Stomach smooth muscle (tissue), 2 donors: Measurements from ENCODE around the gene SPATA9.
A peak's percentile ranks its signal among the peaks of the same experiment; 100 is the strongest.
"Not testable (repeated sequence)": the region's sequence is repeated elsewhere in the genome, so short reads cannot be mapped to it uniquely, and the experiment has no call there.

Experiments used
- H3K27ac ChIP-seq: one replicate; pipeline ENCODE4 v1.7.0; 2013; ENCODE audit warnings: mild to moderate bottlenecking, low read length, inconsistent platforms
- H3K27me3 ChIP-seq, 2 donors: one replicate each; pipeline ENCODE4 v1.7.0; 2013; ENCODE audit warnings: low read length in 2 of 2; ENCODE audit not compliant: insufficient read depth in 2 of 2, control insufficient read depth in 1 of 2
- H3K36me3 ChIP-seq, 2 donors: one replicate each; pipeline ENCODE4 v1.7.0; 2013; ENCODE audit warnings: low read length in 2 of 2; ENCODE audit not compliant: control insufficient read depth in 2 of 2, insufficient read depth in 2 of 2
- H3K4me1 ChIP-seq: one replicate; pipeline ENCODE4 v1.7.0; 2013; ENCODE audit warnings: low read length; ENCODE audit not compliant: control insufficient read depth, insufficient read depth
- H3K4me3 ChIP-seq, 2 donors: one replicate each; pipeline ENCODE4 v1.7.0; 2013; ENCODE audit warnings: low read length in 2 of 2
- H3K9ac ChIP-seq, 2 donors: one replicate each; pipeline ENCODE4 v1.7.0; 2013; ENCODE audit warnings: low read length in 2 of 2, mild to moderate bottlenecking in 1 of 2
- H3K9me3 ChIP-seq, 2 donors: one replicate each; pipeline ENCODE4 v1.7.0; 2013; ENCODE audit warnings: low read length in 2 of 2; ENCODE audit not compliant: control insufficient read depth in 2 of 2
- donor health status: healthy.
- donor health status: Pancreatic carcinoma.

The SPATA9 gene

GRCh38 chr5:95655575-95655974, 27.2 kb downstream of the SPATA9 start:
- H3K36me3 ChIP-seq: peaks cover 0 to 2% of the 10 kb centered on the region in 2 donors
- H3K4me1 ChIP-seq: no peaks in the 10 kb centered on the region
- no peak overlapping the region for H3K4me3 ChIP-seq
- H3K9me3 ChIP-seq: no peaks in the 10 kb centered on the region
- H3K27me3 ChIP-seq: no peaks in the 10 kb centered on the region
- H3K27ac ChIP-seq: no peak overlapping the region
- H3K9ac ChIP-seq: no peak overlapping the region

GRCh38 chr5:95654196-95654595, 28.6 kb downstream of the SPATA9 start:
- Histone ChIP-seq H3K27me3 (no peaks in the 10 kb centered on the region), H3K27ac (no peak overlapping the region), H3K9me3 (no peaks in the 10 kb centered on the region), H3K4me3 (no peak overlapping the region), H3K4me1 (no peaks in the 10 kb centered on the region), H3K36me3 (peaks cover 0 to 2% of the 10 kb centered on the region in 2 donors), H3K9ac (no peak overlapping the region)

GRCh38 chr5:95652849-95653248, 29.9 kb downstream of the SPATA9 start:
- Histone ChIP-seq H3K36me3 (peaks cover 0 to 2% of the 10 kb centered on the region in 2 donors), H3K4me3 (no peak overlapping the region), H3K4me1 (no peaks in the 10 kb centered on the region), H3K9me3 (no peaks in the 10 kb centered on the region), H3K27ac (no peak overlapping the region), H3K27me3 (no peaks in the 10 kb centered on the region), H3K9ac (no peak overlapping the region)

- Histone ChIP-seq H3K27me3 (no peaks in the 10 kb centered on the region), H3K36me3 (peaks cover 0 to 2% of the 10 kb centered on the region in 2 donors), H3K27ac (no peak overlapping the region), H3K9me3 (no peaks in the 10 kb centered on the region), H3K9ac (no peak overlapping the region), H3K4me1 (no peaks in the 10 kb centered on the region), H3K4me3 (no peak overlapping the region)
Measured at GRCh38 chr5:95649842-95650620, 32.8 kb downstream of the SPATA9 start.

GRCh38 chr5:95649274-95649673, 33.5 kb downstream of the SPATA9 start:
- Histone ChIP-seq H3K4me1 (no peaks in the 10 kb centered on the region), H3K9me3 (no peaks in the 10 kb centered on the region), H3K4me3 (no peak overlapping the region), H3K27me3 (no peaks in the 10 kb centered on the region), H3K27ac (no peak overlapping the region), H3K9ac (no peak overlapping the region), H3K36me3 (peaks cover 0 to 2% of the 10 kb centered on the region in 2 donors)

- Histone ChIP-seq H3K9me3 (no peaks in the 10 kb centered on the region), H3K27ac (peak overlapping the region; percentile 96), H3K36me3 (peaks cover 0 to 1% of the 10 kb centered on the region in 2 donors), H3K4me3 (peak overlapping the region in 1 of 2 donors; percentile 92), H3K4me1 (no peaks in the 10 kb centered on the region), H3K9ac (peak overlapping the region; percentile 2 to 52), H3K27me3 (no peaks in the 10 kb centered on the region)
Measured at GRCh38 chr5:95647886-95648860, 34.6 kb downstream of the SPATA9 start.

- Histone ChIP-seq H3K9me3 (no peaks in the 10 kb centered on the region), H3K36me3 (no peaks in the 10 kb centered on the region), H3K27ac (peak within 1 kb of the TSS; percentile 96), H3K9ac (peak within 1 kb of the TSS; percentile 91 to 99), H3K27me3 (no peaks in the 10 kb centered on the region), H3K4me3 (peak within 1 kb of the TSS; percentile 77 to 92), H3K4me1 (no peaks in the 10 kb centered on the region)
Measured at GRCh38 chr5:95646569-95647431, 36.0 kb downstream of the SPATA9 start, which contains the start of gene RFESD. Gene RFESD (plus strand): TSS chr5:95646777. CDS start chr5:95652272, 5,495 bp downstream.

GRCh38 chr5:95646226-95646568, 36.6 kb downstream of the SPATA9 start:
- not testable (repeated sequence) for H3K27me3 ChIP-seq, H3K36me3 ChIP-seq, H3K9me3 ChIP-seq, H3K4me1 ChIP-seq
- Histone ChIP-seq H3K9ac (peak overlapping the region in 1 of 2 donors; percentile 16), H3K4me3 (peak overlapping the region; percentile 26 to 36), H3K27ac (peak overlapping the region; percentile 96)

GRCh38 chr5:95644351-95645042, 38.3 kb downstream of the SPATA9 start:
- H3K27me3 ChIP-seq: no peaks in the 10 kb centered on the region
- H3K9ac ChIP-seq: peak overlapping the region in 1 of 2 donors; percentile 7
- H3K9me3 ChIP-seq: no peaks in the 10 kb centered on the region
- H3K27ac ChIP-seq: no peak overlapping the region
- no peak overlapping the region for H3K4me3 ChIP-seq
- H3K36me3 ChIP-seq: no peaks in the 10 kb centered on the region
- no peaks in the 10 kb centered on the region for H3K4me1 ChIP-seq

GRCh38 chr5:95643152-95643551, 39.6 kb downstream of the SPATA9 start:
- Histone ChIP-seq H3K4me1 (no peaks in the 10 kb centered on the region), H3K27me3 (no peaks in the 10 kb centered on the region), H3K9me3 (no peaks in the 10 kb centered on the region), H3K36me3 (no peaks in the 10 kb centered on the region), H3K4me3 (no peak overlapping the region), H3K27ac (no peak overlapping the region), H3K9ac (no peak overlapping the region)
